Neural progenitor cell (in vitro differentiated cells): Measurements from ENCODE around the gene TENT5C. TPM values are rescaled to one million over a fixed set of nuclear protein-coding genes. Genes with fewer than 3 reads are reported as not detected.

Experiments used
- DNase-seq: peaks from one replicate; pipeline ENCODE4 v3.0.0-alpha.2; 2016; ENCODE audit warnings: low spot score
- H2AFZ ChIP-seq: fragments of 200-600 bp; sonication (generic); replicated peaks from 2 replicates; pipeline ENCODE4 v1.6.1; 2016; ENCODE audit warnings: antibody characterized with exemption
- H3F3A ChIP-seq: fragments of 200-600 bp; sonication (generic); 2 replicates; pipeline ENCODE4 v1.6.1; 2016; ENCODE audit warnings: antibody characterized with exemption, low read depth
- H3K27ac ChIP-seq: fragments of 200-600 bp; sonication (generic); 2 replicates; pipeline ENCODE4 v1.5.1; 2016; ENCODE audit warnings: mild to moderate bottlenecking
- H3K27me3 ChIP-seq: fragments of 200-600 bp; sonication (generic); 2 replicates; pipeline ENCODE4 v1.6.1; 2016; ENCODE audit warnings: mild to moderate bottlenecking, moderate library complexity
- H3K36me3 ChIP-seq: fragments of 200-600 bp; sonication (generic); 2 replicates; pipeline ENCODE4 v1.5.1; 2016
- H3K4me1 ChIP-seq: fragments of 200-600 bp; sonication (generic); 2 replicates; pipeline ENCODE4 v1.6.1; 2016; ENCODE audit warnings: mixed run types
- H3K4me2 ChIP-seq: fragments of 200-600 bp; sonication (generic); 2 replicates; pipeline ENCODE4 v1.6.1; 2016
- H3K4me3 ChIP-seq: fragments of 200-600 bp; sonication (generic); 2 replicates; pipeline ENCODE4 v1.5.1; 2016
- H3K79me2 ChIP-seq: fragments of 200-600 bp; sonication (generic); 2 replicates; pipeline ENCODE4 v1.6.1; 2016; ENCODE audit warnings: low read depth
- H3K9ac ChIP-seq: fragments of 200-600 bp; sonication (generic); 2 replicates; pipeline ENCODE4 v1.6.1; 2016
- H3K9me3 ChIP-seq: fragments of 200-600 bp; sonication (generic); 2 replicates; pipeline ENCODE4 v1.5.1; 2016; ENCODE audit warnings: low read depth
- H4K20me1 ChIP-seq: fragments of 200-600 bp; sonication (generic); 2 replicates; pipeline ENCODE4 v1.6.1; 2016; ENCODE audit warnings: low read depth
- H3K27ac Mint-ChIP-seq: 3 replicates; pipeline ENCODE4 v1.8.0; 2021; ENCODE audit warnings: mixed read lengths
- H3K27me3 Mint-ChIP-seq: 2 replicates; pipeline ENCODE4 v1.8.0; 2022; ENCODE audit warnings: low read depth, mild to moderate bottlenecking, inconsistent platforms, moderate library complexity, mixed read lengths; ENCODE audit not compliant: insufficient read depth
- H3K36me3 Mint-ChIP-seq: 3 replicates; pipeline ENCODE4 v1.8.0; 2021; ENCODE audit warnings: mixed read lengths
- H3K4me1 Mint-ChIP-seq: 3 replicates; pipeline ENCODE4 v1.8.0; 2021; ENCODE audit warnings: mixed read lengths
- H3K4me3 Mint-ChIP-seq: 3 replicates; pipeline ENCODE4 v1.8.0; 2021; ENCODE audit warnings: mild to moderate bottlenecking, moderate library complexity, mixed read lengths
- H3K9me3 Mint-ChIP-seq: 3 replicates; pipeline ENCODE4 v1.8.0; 2020; ENCODE audit warnings: mixed read lengths
- CTCF ChIP-seq: fragments of 200-600 bp; sonication (generic); IDR thresholded peaks from 2 replicates; pipeline ENCODE4 v1.5.1; 2017; ENCODE audit warnings: antibody characterized with exemption, mild to moderate bottlenecking
- EZH2 ChIP-seq: fragments of 200-600 bp; sonication (generic); IDR thresholded peaks from 2 replicates; pipeline ENCODE4 v1.6.1; 2017; ENCODE audit warnings: antibody characterized with exemption, mild to moderate bottlenecking, moderate library complexity
- EZH2phosphoT487 ChIP-seq: fragments of 200-600 bp; sonication (generic); IDR thresholded peaks from 2 replicates; pipeline ENCODE4 v1.6.1; 2017; ENCODE audit warnings: antibody characterized with exemption
- total RNA-seq: library from RNA; depleted of rRNA; stranded (reverse); fragments of >200 nt; gene quantifications from 2 replicates; pipeline ENCODE4 v1.2.3, GENCODE V29; 2015; ENCODE audit warnings: low replicate concordance

TENT5C gene
- total RNA-seq, 1 donor from 2014 or later, result 0.39 TPM

GRCh38 chr1:117612517-117613248 is 6.8 kb downstream of the TENT5C start:
- Histone ChIP-seq H3K9me3 (no peaks in the 10 kb centered on the region), H2AFZ (no peak overlapping the region), H3K27me3 (peaks cover 10% of the 10 kb centered on the region), H3K27ac (no peak overlapping the region), H3K4me1 (peaks cover 6% of the 10 kb centered on the region), H3K36me3 (no peaks in the 10 kb centered on the region), H3K4me2 (no peak overlapping the region), H3K79me2 (no peaks in the 10 kb centered on the region), H3K9ac (no peak overlapping the region), H3F3A (peaks cover 4% of the 10 kb centered on the region), H4K20me1 (no peaks in the 10 kb centered on the region), H3K4me3 (no peak overlapping the region)
- TF ChIP-seq EZH2phosphoT487 (no peak), EZH2 (no peak), CTCF (no peak)
- Mint-ChIP-seq H3K9me3 (no peaks in the 10 kb centered on the region), H3K27ac (no peak overlapping the region), H3K36me3 (no peaks in the 10 kb centered on the region), H3K4me1 (peaks cover 1% of the 10 kb centered on the region), H3K27me3 (peaks cover 8% of the 10 kb centered on the region), H3K4me3 (no peak overlapping the region)
- DNase-seq, result no peak

GRCh38 chr1:117613249-117613968 is 7.6 kb downstream of the TENT5C start:
- no peaks in the 10 kb centered on the region for H3F3A ChIP-seq
- Mint-ChIP-seq H3K27me3 (peaks cover 8% of the 10 kb centered on the region), H3K27ac (no peak overlapping the region), H3K36me3 (no peaks in the 10 kb centered on the region), H3K4me1 (no peaks in the 10 kb centered on the region), H3K9me3 (no peaks in the 10 kb centered on the region), H3K4me3 (no peak overlapping the region)
- no peak overlapping the region for H3K27ac ChIP-seq
- DNase-seq, result no peak
- no peak overlapping the region for H3K4me3 ChIP-seq
- no peak overlapping the region for H3K9ac ChIP-seq
- H3K4me2 ChIP-seq, result no peak overlapping the region
- no peaks in the 10 kb centered on the region for H3K4me1 ChIP-seq
- H3K36me3 ChIP-seq, result no peaks in the 10 kb centered on the region
- H3K27me3 ChIP-seq, result peaks cover 3% of the 10 kb centered on the region
- H3K79me2 ChIP-seq, result no peaks in the 10 kb centered on the region
- no peaks in the 10 kb centered on the region for H4K20me1 ChIP-seq
- H2AFZ ChIP-seq, result no peak overlapping the region
- no peaks in the 10 kb centered on the region for H3K9me3 ChIP-seq
- TF ChIP-seq EZH2phosphoT487, result no peak

- no peak overlapping the region for H3K4me3 Mint-ChIP-seq
- Histone ChIP-seq H3K9ac (no peak overlapping the region), H3K4me1 (no peaks in the 10 kb centered on the region), H3K79me2 (no peaks in the 10 kb centered on the region), H3K4me3 (no peak overlapping the region), H4K20me1 (no peaks in the 10 kb centered on the region), H2AFZ (no peak overlapping the region), H3K36me3 (no peaks in the 10 kb centered on the region), H3K27ac (no peak overlapping the region), H3K27me3 (no peaks in the 10 kb centered on the region), H3K4me2 (no peak overlapping the region), H3K9me3 (no peaks in the 10 kb centered on the region), H3F3A (no peaks in the 10 kb centered on the region)
- no peaks in the 10 kb centered on the region for H3K4me1 Mint-ChIP-seq
- no peaks in the 10 kb centered on the region for H3K36me3 Mint-ChIP-seq
- TF ChIP-seq EZH2phosphoT487 (no peak), CTCF (no peak), EZH2 (no peak)
- H3K27ac Mint-ChIP-seq, result no peak overlapping the region
- DNase-seq, result no peak
- H3K27me3 Mint-ChIP-seq, result peaks cover 8% of the 10 kb centered on the region
- H3K9me3 Mint-ChIP-seq, result no peaks in the 10 kb centered on the region
These were observed 8.3 kb downstream of the TENT5C start for GRCh38 chr1:117613969-117614729.
